ENCODE results near the gene SEMA3A.
"Not testable (repeated sequence)": the region's sequence is repeated elsewhere in the genome, so short reads cannot be mapped to it uniquely, and the experiment has no call there.

Gene SEMA3A

DNA sequence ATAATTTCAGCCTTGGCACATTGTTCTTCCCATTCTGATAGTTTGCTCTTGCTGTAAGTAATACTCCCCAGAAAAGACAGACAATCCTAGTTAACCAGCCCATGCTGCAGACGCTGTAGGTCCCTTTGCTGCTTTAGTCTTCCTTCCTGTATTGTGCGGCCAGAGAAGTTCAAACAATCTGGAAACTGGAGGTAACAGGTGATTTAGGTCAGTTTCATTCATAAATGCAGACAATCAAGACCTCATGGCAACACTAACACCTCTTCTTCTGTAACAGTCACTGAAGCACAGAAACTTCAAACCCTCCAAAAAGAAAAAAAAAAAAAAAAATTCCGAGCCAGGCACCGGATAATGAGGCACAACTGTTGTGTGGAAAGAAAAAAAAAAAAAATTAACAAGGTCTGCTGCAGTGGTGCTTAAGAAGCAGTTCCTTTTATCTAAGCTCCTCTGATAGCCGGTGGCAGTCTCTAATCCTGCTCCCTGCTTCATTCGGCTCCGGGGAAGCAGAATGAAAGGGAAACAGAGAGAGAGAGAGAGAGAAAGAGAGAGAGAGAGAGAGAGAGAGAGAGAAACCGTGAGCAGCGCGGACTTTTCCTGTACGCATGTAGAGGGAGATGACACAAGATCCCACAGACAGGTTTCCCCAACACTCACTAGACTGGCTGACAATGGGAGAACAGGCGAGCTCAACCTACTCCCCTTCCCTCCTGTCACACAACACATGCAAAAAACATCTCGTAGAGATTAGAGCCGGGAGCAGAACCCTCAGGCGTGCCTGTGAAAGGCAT is at the start of gene SEMA3A:
SEMA3A (minus strand) TSS at position 306 of the 788 bp plus-strand sequence; CDS start at position 103, 203 bp downstream.
- no peak for FAIRE-seq

DNA sequence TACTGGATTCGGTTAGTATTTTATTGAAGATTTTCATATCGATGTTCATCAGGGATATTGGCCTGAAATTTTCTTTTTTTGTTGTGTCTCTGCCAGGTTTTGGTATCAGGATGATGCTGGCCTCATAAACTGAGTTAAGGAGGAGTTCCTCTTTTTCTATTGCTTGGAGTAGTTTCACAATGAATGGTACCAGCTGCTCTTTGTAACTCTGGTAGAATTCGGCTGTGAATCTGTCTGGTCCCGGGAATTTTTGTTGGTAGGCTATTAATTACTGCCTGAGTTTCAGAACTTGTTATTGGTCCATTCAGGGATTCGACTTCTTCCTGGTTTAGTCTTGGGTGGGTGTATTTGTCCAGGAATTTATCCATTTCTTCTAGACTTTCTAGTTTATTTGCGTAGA is 48.4 kb upstream of the SEMA3A start:
- not testable (repeated sequence) for FAIRE-seq

DNA sequence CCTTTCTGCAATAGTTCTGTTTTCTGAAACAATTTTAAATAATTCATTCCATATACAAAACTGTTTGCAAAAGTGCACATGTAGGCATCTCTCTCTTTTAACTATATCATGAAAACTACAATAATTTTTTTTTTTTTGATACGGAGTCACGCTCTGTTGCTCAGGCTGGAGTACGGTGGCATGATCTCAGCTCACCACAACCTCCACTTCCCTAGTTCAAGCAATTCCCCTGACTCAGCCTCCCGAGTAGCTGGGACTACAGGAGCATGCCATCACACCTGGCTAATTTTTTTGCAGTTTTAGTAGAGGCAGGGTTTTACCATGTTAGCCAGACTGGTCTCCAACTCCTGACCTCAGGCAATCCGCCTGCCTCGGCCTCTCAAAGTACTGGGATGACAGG is 44.0 kb upstream of the SEMA3A start:
- FAIRE-seq = no peak

DNA sequence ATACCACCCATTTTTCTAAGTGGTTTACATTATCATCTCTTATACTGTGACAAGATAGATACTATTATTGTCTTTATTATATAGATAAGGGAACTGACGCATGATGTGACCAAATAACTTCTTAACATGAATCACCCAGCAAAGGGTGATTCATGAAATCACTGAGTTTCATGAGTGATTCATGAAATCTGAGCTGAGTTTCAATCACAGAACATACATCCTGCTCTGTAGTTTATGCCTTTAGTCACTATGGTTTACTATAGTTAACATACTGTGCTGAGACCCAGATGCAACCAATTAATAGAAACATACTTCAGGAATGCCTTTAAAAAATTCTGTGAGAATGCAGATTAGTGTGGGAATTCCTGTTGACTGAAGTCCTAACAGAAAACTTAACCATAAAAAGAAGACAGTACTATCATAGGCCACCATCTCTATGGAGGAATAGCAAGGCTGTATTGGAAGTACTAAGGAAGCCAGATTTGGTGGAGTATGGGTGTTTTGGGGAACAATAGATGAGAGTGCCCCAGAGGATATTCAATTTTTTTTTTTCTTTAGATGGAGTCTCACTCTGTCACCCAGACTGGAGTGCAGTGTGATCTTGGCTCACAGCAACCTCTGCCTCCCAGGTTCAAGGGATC is 43.1 kb upstream of the SEMA3A start:
- no peak for FAIRE-seq

DNA sequence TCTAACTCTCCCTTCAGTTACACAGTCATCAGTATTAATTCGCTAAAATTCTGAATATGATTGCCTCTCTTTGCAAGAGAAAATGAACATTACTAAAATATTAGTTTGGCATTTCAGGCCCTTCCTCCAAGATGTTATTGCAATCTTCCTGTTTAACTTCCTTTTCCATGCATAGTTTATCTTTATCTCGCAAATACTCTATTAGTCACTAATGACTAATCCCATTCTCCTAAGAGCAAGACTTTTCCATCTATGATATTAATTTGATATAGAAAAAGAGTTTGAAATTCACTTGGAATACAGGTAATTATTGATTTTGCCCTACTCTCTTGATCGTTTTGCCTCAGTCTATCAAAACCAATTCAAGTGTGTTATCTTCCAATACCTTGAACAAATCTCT is 41.8 kb upstream of the SEMA3A start:
- no peak for FAIRE-seq

DNA sequence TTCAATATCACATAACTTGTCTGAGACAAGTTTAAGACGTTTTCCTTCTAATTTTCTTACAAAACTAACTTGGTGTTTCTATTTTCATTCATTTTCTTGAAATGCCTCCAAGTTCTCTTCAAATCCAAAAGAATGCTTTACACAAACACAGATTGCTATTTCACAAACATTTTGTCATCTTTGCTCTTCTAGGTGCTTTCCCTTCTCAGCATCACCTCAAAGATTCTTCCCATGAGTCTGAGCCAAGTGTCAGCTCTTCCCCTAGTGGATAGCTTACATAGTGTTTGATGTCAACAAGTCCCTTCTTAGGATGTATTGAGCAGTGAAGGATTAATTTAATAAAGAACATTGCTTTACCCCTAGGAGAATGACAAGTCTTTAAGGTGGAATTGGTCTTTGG is 38.1 kb upstream of the SEMA3A start:
- FAIRE-seq = no peak

DNA sequence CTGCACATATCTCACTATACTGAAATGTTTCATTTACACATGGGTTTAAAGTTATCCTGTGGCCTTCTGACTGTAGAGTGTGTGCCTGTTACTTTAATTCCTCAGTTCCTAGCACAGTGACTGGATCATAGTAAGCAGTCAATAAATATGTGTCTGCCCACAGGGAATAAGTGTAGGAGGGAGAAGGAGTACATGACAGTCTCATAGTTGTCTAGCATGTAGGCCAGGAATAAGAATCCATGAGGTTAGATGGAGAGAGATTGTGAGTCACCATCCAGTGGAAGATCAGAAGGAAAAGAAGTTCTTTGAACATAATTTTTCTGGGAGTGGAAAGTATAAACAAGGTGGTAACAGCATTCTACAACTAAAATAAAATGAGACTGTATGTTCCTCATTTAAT is 36.6 kb upstream of the SEMA3A start:
- FAIRE-seq = no peak

DNA sequence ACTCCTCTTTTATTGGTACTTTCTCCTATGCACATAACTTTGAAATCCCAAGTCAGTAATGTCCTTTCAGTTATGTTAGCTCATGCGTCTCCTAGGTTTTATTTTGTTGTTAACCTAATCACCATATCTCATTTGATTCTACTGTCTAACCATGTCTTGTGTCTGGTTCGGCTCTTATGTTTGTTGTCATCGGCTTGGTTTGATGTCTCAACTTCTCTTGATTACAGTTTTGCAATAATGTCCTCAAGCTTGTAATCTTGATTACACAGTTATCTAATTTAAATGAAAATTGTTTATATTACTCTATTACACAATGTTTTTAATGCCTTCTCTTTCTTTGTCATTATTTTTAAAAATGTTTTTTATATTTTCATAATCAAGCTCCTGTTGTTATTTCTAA is 35.9 kb upstream of the SEMA3A start:
- FAIRE-seq = no peak

DNA sequence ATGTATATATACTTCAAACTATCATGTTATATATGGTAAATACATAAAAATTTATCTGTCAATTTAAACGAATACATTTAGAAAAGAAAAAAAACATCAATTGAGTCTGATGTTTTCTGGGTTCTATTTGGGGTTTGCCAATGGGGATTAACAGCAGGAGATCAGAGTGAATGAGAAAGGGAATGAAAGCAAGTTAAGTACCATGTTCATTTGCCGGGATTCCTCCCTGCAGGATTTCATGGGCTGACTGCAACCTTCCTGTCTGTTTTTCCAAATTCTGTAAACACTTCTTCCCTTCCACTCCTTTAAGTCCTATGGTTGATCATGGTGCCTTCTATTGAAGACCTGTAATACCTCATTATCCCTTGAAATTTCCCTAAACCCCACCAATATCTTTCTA is 33.9 kb upstream of the SEMA3A start:
- FAIRE-seq = no peak

DNA sequence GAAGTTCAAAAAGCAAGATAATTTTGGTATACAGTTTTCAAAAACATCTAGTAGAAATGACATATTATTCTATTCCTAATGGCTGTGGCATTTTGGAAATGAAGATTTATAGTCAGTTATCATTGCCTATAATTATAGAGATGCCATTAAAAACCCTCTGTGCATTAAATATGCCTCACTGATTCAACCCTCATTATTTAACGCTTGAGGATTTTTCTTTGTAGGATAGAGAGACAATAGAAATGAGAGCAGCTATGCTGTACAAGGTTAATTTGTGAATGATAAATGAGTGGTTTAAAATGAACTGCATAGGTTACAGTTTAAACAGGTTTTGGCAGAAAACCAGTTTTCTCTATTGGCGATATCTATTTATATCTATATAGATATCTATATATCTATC is 32.2 kb upstream of the SEMA3A start:
- no peak for FAIRE-seq

DNA sequence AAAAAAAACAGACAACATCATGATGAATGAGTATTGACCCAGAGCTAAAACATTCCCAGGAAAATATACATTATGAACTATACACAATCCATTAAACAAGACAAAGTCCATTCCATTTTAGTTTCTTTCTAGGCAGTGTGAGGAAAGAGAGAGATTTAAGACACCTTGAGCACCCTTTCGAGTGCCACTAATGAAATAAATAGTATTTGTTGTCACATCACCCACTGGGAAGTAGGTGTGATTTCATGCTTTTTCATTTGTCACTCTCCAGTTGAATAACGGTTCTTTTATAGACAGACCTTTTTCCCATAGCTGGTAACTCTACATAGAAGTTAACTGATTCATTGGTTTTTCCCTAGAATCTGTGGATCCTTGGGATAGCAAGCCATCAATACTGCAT is 29.9 kb upstream of the SEMA3A start:
- FAIRE-seq = no peak

DNA sequence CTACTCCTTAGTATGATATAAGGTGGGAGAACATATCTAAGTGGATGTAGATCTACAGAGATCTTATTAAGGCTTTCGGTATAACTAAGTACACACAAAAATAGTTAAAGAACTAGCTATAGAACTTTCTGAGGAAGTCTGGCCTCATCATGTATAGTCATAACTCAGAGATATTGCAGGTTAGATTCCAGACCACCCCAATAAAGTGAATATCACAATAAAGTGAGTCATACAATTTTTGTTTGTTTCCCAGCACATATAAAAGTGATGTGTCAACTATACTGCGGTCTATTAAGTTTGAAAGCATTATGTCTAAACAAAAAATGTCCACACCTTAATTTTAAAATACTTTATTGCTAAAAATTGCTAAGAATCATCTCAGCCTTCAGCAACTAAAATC is 24.7 kb upstream of the SEMA3A start:
- no peak for FAIRE-seq

DNA sequence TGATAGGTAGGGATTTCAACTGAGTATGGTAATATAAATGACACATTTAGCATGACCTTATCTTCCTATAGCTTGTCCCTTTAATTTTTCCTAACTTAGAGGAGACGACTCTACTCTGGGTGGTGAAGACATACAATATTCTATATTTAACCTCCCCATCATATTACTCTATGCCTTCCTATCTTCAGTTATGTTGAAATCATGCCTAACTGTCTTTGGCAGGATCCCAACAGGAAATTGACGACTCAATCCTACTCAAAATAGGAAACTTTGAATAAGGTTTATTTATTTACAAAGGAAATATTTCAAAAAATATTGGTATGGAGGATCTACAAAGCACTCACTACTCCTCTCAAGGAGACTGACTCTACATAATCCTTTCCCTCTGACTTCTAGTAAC is 24.1 kb upstream of the SEMA3A start:
- FAIRE-seq = no peak

DNA sequence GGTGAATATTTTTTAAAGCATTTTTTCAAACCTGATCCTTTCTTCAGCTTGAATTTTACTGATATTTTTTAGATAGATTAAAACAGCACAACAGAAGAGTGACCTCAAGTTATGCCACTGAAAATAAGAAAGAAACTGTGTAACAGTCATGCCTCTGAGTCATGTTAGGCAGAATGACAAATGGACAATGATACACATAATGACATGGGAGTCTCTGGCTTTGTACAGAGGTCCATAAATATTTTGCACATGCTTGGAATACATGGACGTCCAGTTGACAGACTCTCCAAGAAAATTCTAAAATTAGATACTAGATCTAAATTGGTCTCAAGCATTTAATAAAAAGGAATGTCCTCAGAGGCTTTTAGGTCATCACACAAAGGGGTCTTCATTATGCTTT is 21.9 kb upstream of the SEMA3A start:
- no peak for FAIRE-seq

DNA sequence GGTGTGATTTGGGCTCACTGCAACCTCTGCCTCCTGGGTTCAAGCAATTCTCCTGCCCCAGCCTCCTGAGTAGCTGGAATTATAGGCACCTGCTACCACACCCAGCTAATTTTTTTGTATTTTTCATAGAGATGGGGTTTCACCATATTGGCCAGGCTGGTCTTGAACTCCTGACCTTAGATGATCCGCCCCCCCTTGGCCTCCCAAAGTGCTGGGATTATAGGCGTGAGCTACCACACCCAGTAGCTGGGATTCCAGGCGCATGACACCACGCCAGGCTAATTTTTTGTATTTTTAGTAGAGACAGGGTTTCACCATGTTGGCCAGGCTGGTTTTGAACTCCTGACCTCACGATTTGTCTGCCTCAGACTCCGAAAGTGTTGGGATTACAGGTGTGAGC is 20.2 kb upstream of the SEMA3A start:
- FAIRE-seq = not testable (repeated sequence)

DNA sequence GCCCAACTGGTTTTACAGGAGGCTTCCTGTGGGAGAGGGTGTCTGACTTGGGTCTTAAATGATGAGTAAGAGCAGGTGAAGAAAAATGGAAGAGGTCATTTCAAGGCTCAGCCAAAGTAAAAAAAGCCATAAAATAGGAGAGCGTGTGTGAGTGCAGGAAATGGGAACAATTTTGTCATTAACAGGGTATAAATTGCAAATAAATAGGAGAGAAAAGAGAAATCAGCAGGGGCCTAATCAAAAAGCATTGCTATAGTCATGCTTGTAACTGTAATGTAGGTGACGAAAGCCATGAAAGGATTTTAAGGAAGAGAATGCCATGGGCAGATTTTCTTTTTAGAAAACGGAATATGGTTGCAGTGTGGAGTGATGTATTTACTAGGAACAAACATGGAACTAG is 15.7 kb upstream of the SEMA3A start:
- no peak for FAIRE-seq

DNA sequence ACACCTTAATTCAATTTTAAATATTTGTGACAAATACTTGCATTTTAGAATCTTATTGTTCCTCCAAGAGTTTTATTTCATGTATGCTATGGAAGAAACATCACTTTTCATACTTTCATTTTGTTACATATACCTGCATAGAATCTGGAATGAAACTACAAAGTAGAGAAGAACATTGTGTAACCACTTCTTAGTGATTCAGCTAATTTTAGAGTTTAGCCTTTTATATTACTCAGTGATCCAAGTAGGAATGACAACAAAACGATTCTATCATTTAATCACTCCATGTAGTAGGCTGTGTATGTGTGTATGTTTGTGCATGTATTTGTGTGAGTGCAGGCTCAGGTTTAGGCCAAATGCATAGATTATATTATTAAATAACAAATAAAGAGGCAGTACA is 14.4 kb upstream of the SEMA3A start:
- FAIRE-seq = no peak

DNA sequence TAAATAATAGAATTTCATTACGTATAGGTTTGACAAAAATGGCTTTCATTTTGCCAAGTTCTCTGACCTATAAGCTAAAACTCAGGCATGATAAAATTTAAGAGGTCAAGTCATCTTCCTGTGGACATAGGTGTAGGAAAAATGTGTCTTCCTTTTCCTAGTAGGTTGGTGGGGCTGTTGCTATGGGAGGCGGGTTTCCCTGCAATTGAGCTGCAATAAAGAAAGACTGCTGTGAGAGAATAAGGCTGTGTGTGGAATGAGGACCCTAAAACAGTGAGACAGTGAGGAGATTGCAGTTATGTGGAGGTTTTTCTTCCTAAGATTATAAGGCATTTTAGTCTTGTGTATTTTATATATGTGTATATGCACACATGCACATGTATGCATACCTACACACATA is 13.0 kb upstream of the SEMA3A start:
- FAIRE-seq = no peak

DNA sequence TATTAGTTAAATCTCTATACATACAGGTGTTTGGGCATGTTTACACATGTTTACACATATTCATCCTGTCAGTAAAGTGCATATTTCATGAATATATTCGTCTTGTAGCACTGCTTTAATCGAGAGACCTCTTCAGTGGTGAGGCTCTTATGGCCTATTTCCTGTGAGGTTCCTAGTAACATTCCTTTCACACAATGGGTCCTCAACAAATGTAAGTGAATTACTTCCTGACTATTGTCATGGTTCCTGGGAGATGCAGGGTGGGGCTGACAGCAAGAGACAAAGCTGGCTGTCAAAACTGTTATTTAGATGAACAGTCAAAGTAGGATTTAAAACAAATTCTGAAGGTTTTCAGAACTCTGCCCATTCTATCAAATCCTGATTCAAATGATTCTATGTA is 12.4 kb upstream of the SEMA3A start:
- FAIRE-seq = no peak

DNA sequence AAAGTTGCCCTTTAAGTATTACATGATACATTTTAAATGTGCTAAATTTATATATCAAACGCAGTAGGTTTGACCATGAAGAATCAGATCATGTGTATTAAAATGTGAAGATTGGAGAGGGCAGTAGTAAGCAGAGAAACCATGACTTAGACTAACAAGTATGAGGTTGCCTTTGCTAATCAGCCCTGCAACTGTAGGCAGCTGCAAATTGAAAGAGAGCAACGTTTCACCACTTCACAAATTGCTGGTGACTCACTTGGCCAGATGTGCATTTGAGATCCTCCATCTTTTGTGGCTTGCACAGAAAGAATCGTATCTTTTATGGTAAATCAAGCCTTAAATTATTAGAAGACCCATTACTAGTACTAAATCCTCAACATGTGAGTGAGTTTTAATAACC is 10.1 kb upstream of the SEMA3A start:
- FAIRE-seq = no peak

DNA sequence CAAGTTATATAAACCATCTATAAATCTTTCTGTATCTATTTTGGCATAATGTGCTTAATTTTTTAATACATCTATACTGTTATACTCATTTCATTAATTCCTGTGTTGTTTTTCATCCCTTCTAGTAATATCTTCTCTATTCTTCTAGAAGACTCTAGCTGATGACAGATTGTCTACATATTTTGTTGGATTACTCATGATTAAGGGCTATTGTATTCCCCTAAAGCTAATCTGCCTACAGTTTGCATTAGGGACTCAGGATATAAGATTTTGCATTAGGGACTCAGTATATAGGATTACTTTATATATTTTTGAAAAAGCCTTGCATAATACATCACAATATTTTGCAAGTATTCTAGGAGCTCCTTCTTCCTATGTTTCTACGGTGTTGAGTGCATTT is 8.3 kb upstream of the SEMA3A start:
- FAIRE-seq = no peak

DNA sequence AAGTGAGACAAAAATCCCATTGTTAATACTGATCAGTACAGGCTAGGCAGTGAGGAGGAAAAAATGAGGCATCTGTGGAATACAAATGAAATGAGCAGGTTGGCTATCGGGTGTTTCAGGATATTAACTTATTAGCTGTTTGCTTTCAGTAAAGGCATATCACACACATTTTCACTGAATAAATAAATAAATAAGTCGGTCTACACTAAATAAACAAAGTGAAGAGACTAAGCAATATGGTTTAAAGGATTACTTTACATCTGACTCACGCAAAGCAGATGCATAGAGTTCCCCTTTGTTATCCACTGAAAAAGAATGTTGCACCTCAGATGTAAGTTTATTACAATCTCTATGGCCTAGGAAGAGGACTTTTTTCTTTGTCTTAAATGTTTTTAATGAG is 6.3 kb upstream of the SEMA3A start:
- no peak for FAIRE-seq

DNA sequence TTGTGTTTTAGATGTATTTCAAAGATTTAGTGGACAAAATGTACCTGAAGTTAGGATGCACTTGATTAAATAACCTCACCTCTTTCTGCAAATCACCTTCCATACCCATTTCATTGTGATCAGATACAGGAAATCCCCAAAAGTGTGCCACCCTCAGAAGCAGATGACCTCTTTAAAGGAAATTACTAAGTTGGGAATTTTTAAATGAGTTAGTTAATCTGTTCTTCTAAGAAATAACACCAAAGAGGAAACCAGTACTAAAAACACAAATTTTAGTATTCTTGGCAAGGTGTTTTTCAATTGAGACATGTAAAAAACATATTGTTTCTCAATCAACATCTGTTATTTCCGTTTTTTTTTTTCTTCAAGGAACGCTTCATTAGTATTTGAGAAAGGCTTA is 4.6 kb upstream of the SEMA3A start:
- FAIRE-seq = no peak

DNA sequence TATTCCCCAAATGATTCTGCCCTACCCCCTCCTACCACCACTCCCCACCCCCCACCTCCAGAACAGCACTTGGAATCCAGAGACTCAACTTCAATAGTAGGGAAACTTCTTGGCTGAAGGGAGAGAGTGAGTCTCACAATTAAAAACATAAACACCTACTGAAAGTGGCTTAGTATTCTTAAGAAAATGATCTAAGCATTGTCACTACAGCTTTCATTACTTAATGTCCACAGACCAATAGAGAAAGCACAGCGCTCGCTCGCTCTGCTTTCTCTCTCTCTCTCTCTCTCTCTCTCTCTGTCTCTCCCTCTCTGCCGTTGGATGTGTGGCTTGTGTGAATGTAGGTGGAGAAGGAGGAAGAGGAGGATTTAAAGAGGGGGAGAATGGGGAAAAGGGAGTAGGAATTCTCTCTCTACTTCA is 1.5 kb upstream of the SEMA3A start:
- no peak for FAIRE-seq

All from islet of Langerhans (tissue), 1 donor.